ENCODE results near the gene PIGK. TPM values are rescaled to one million over a fixed set of nuclear protein-coding genes. Genes with fewer than 3 reads are reported as not detected.

PIGK gene
- total RNA-seq = 18.4 TPM
- polyA plus RNA-seq = 10 to 100 TPM; 55.4 to 68.9 (median 56.3) TPM

DNA sequence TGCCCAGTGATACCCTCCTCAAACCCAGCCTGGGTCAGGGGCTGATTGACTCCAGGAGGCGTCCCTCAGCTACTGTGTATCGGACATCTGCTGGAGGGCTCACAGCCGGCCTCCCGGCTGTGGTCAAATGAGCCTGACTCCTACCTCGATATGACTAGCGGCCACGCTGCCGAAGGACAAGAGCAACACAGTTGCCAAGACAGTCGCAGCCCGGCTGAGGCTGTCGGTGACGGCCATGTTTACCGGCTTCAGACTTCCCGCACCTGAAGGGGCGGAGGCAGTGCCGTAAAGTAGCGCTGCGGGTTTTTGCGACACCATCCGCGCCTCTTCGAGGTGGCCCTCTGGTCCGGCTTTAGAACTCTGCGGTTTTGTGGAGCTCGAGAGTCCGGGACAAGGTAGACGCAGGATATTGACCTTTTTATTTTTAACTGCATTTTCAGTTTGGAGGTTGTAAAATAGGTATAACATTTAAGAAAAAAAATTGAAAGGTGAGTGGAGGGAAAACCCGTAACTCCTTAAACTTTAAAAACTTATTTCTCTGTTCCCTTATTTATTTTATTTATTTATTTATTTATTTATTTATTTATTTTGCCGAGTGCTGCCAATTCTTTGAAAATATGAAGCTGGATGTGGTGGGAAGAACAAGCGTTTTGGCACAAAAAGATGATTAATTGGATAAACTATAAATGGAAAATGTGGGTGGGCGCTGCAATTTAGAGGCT, at the start of gene PIGK:
Gene PIGK, minus strand, starts transcription at position 265 of the 722 bp plus-strand sequence. Its CDS starts 28 bp downstream, at position 237.
- Histone ChIP-seq H3K36me3 (ENCODE audit: control insufficient read depth, insufficient read depth, low read length) (peaks cover 3% of the 10 kb centered on the region), H3K27me3 (ENCODE audit: control insufficient read depth, insufficient read depth, low read length) (no peaks in the 10 kb centered on the region), H3K4me3 (ENCODE audit: low read depth, low read length) (peak within 1 kb of the TSS; percentile 97), H3K9me3 (ENCODE audit: control insufficient read depth in 2 of 2, low read length in 2 of 2) (no peaks in the 10 kb centered on the region), H3K27ac (ENCODE audit: insufficient read depth, low read length, poor library complexity, severe bottlenecking) (peak within 1 kb of the TSS; percentile 78), H3K4me1 (ENCODE audit: control insufficient read depth, insufficient read depth, low read length, poor library complexity, severe bottlenecking) (peaks cover 19% of the 10 kb centered on the region)
- peak within 1 kb of the TSS; percentile 95 to 98 (median 96) for H3K27ac Mint-ChIP-seq
- H3K9me3 Mint-ChIP-seq = peaks cover 0 to 2% (median 0%) of the 10 kb centered on the region in 7 donors
- H3K27me3 Mint-ChIP-seq = no peaks in the 10 kb centered on the region
- ATAC-seq (ENCODE audit: low read depth in 2 of 2) (peak; percentile 95 to 96), DNase-seq (peak; percentile 80 to 93 (median 86))
- H3K4me1 Mint-ChIP-seq = peaks cover 39 to 65% (median 55%) of the 10 kb centered on the region in 4 donors
- H3K4me3 Mint-ChIP-seq = peak within 1 kb of the TSS; percentile 93 to 98 (median 97)
- peaks cover 16% of the 10 kb centered on the region for H3K36me3 Mint-ChIP-seq

- peaks cover 4% of the 10 kb centered on the region for H3K27me3 ChIP-seq (ENCODE audit: control insufficient read depth, insufficient read depth, low read length)
- ATAC-seq (ENCODE audit: low read depth in 2 of 2) (peak; percentile 34 to 42), DNase-seq (peak in 1 of 3 donors; percentile 25)
- Mint-ChIP-seq H3K27me3 (peaks cover 6% of the 10 kb centered on the region), H3K36me3 (no peaks in the 10 kb centered on the region), H3K27ac (no peak overlapping the region), H3K4me3 (no peak overlapping the region), H3K9me3 (peaks cover 0 to 3% (median 0%) of the 10 kb centered on the region in 7 donors), H3K4me1 (peaks cover 0 to 6% (median under 1%) of the 10 kb centered on the region in 4 donors)
- no peak overlapping the region for H3K27ac ChIP-seq (ENCODE audit: insufficient read depth, low read length, poor library complexity, severe bottlenecking)
- H3K4me1 ChIP-seq (ENCODE audit: control insufficient read depth, insufficient read depth, low read length, poor library complexity, severe bottlenecking) = no peaks in the 10 kb centered on the region
- no peaks in the 10 kb centered on the region for H3K9me3 ChIP-seq (ENCODE audit: control insufficient read depth in 2 of 2, low read length in 2 of 2)
- no peak overlapping the region for H3K4me3 ChIP-seq (ENCODE audit: low read depth, low read length)
- no peaks in the 10 kb centered on the region for H3K36me3 ChIP-seq (ENCODE audit: control insufficient read depth, insufficient read depth, low read length)
These were observed 47.8 kb upstream of the PIGK start for GRCh38 chr1:77267035-77267434.

DNA sequence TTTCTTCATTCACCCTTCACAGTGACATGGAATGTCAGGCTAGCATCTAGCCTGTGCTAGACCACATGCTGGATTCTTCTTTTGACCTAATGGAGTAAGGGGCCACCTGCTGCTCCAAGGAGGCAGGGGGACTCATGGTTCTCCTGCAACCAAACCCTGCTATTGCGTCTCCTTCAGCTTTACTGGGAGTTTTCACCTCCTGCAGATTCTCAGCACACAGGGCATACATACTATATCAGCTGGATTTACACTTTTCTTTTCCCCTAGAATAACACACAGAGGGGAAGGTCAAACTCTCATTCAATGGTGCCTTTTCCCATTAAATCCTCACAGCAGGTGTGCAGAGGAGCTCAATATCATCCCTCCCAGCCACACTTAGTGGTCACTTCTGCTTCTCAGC, 46.0 kb upstream of the PIGK start:
- ATAC-seq (ENCODE audit: low read depth in 2 of 2) (no peak), DNase-seq (no peak)
- no peak overlapping the region for H3K27ac ChIP-seq (ENCODE audit: insufficient read depth, low read length, poor library complexity, severe bottlenecking)
- Mint-ChIP-seq H3K27ac (no peak overlapping the region), H3K4me3 (no peak overlapping the region), H3K36me3 (no peaks in the 10 kb centered on the region), H3K9me3 (peaks cover 0 to 3% (median 0%) of the 10 kb centered on the region in 7 donors), H3K4me1 (peaks cover 0 to 8% (median under 1%) of the 10 kb centered on the region in 4 donors), H3K27me3 (peaks cover 6% of the 10 kb centered on the region)
- no peaks in the 10 kb centered on the region for H3K36me3 ChIP-seq (ENCODE audit: control insufficient read depth, insufficient read depth, low read length)
- peaks cover 4% of the 10 kb centered on the region for H3K27me3 ChIP-seq (ENCODE audit: control insufficient read depth, insufficient read depth, low read length)
- no peaks in the 10 kb centered on the region for H3K4me1 ChIP-seq (ENCODE audit: control insufficient read depth, insufficient read depth, low read length, poor library complexity, severe bottlenecking)
- no peak overlapping the region for H3K4me3 ChIP-seq (ENCODE audit: low read depth, low read length)
- H3K9me3 ChIP-seq (ENCODE audit: control insufficient read depth in 2 of 2, low read length in 2 of 2) = no peaks in the 10 kb centered on the region

GRCh38 chr1:77263708-77264107, 44.5 kb upstream of the PIGK start:
- no peak overlapping the region for H3K4me3 Mint-ChIP-seq
- ATAC-seq (ENCODE audit: low read depth in 2 of 2) = no peak
- Histone ChIP-seq H3K36me3 (ENCODE audit: control insufficient read depth, insufficient read depth, low read length) (no peaks in the 10 kb centered on the region), H3K27me3 (ENCODE audit: control insufficient read depth, insufficient read depth, low read length) (no peaks in the 10 kb centered on the region), H3K9me3 (ENCODE audit: control insufficient read depth in 2 of 2, low read length in 2 of 2) (no peaks in the 10 kb centered on the region), H3K4me1 (ENCODE audit: control insufficient read depth, insufficient read depth, low read length, poor library complexity, severe bottlenecking) (no peaks in the 10 kb centered on the region), H3K4me3 (ENCODE audit: low read depth, low read length) (no peak overlapping the region), H3K27ac (ENCODE audit: insufficient read depth, low read length, poor library complexity, severe bottlenecking) (no peak overlapping the region)
- no peak overlapping the region for H3K27ac Mint-ChIP-seq
- peaks cover 0 to 3% (median 0%) of the 10 kb centered on the region in 7 donors for H3K9me3 Mint-ChIP-seq
- DNase-seq = no peak
- peaks cover 0 to 8% (median under 1%) of the 10 kb centered on the region in 4 donors for H3K4me1 Mint-ChIP-seq
- no peaks in the 10 kb centered on the region for H3K27me3 Mint-ChIP-seq
- no peaks in the 10 kb centered on the region for H3K36me3 Mint-ChIP-seq

DNA sequence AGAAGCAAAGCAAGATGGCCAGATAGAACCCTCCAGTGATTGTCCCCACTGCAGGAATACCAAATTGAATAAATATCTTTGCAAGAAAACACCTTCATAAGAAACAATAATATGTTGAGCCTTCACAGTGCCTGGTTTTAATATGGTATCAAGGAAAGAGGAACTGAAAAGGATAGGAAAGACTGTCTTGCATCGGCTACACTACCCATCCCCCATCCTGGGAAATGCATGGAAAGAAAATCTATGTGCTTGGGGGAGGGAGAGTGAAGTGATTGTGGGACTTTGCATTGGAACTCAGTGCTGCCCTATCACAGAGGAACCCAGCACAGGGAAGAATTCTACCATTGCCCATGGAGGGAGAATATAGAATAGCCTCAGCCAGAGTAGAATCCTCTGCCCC, 34.0 kb upstream of the PIGK start:
- Mint-ChIP-seq H3K9me3 (peaks cover 3 to 71% (median 25%) of the 10 kb centered on the region in 7 donors), H3K27me3 (no peaks in the 10 kb centered on the region), H3K4me1 (peaks cover 0 to 14% (median 1%) of the 10 kb centered on the region in 4 donors), H3K36me3 (peaks cover 16% of the 10 kb centered on the region), H3K27ac (no peak overlapping the region), H3K4me3 (no peak overlapping the region)
- no peaks in the 10 kb centered on the region for H3K4me1 ChIP-seq (ENCODE audit: control insufficient read depth, insufficient read depth, low read length, poor library complexity, severe bottlenecking)
- H3K4me3 ChIP-seq (ENCODE audit: low read depth, low read length) = no peak overlapping the region
- no peak for ATAC-seq (ENCODE audit: low read depth in 2 of 2)
- no peak overlapping the region for H3K27ac ChIP-seq (ENCODE audit: insufficient read depth, low read length, poor library complexity, severe bottlenecking)
- H3K27me3 ChIP-seq (ENCODE audit: control insufficient read depth, insufficient read depth, low read length) = no peaks in the 10 kb centered on the region
- DNase-seq = no peak
- H3K9me3 ChIP-seq (ENCODE audit: control insufficient read depth in 2 of 2, low read length in 2 of 2) = peaks cover 38 to 44% of the 10 kb centered on the region in 2 experiments
- H3K36me3 ChIP-seq (ENCODE audit: control insufficient read depth, insufficient read depth, low read length) = no peaks in the 10 kb centered on the region

- ATAC-seq (ENCODE audit: low read depth in 2 of 2) = no peak
- H3K36me3 Mint-ChIP-seq = peaks cover 16% of the 10 kb centered on the region
These were observed 30.9 kb upstream of the PIGK start for GRCh38 chr1:77250126-77250525.

DNA sequence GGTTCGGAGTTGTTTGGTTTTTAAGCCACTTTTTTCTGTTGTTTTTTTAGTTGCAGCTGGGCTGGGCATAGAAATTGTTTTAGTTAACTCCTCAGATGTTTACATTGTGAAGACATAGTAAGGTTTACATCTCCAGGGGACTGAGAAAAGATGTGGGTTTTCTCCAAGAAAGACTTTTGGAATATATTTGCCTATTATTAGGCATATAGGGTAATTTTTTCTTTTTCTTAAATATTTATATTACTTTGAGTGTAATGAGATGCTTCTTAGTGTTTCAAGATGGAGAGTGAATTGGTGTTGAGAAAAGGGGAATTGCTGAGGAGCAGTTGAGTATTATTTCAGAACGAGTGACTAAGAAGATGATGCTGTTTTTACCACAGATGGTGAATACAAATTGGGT, 26.6 kb upstream of the PIGK start:
- H3K9me3 Mint-ChIP-seq = peaks cover 2 to 34% (median 17%) of the 10 kb centered on the region in 7 donors

More at GRCh38 chr1:77250126-77250525, 30.9 kb upstream of the PIGK start:
- Histone ChIP-seq H3K27me3 (ENCODE audit: control insufficient read depth, insufficient read depth, low read length) (peaks cover 3% of the 10 kb centered on the region), H3K9me3 (ENCODE audit: control insufficient read depth in 2 of 2, low read length in 2 of 2) (peaks cover 38 to 53% of the 10 kb centered on the region in 2 experiments), H3K4me3 (ENCODE audit: low read depth, low read length) (no peak overlapping the region), H3K36me3 (ENCODE audit: control insufficient read depth, insufficient read depth, low read length) (no peaks in the 10 kb centered on the region), H3K4me1 (ENCODE audit: control insufficient read depth, insufficient read depth, low read length, poor library complexity, severe bottlenecking) (no peaks in the 10 kb centered on the region), H3K27ac (ENCODE audit: insufficient read depth, low read length, poor library complexity, severe bottlenecking) (no peak overlapping the region)
- Mint-ChIP-seq H3K4me1 (peaks cover 0 to 14% (median 1%) of the 10 kb centered on the region in 4 donors), H3K27me3 (no peaks in the 10 kb centered on the region), H3K9me3 (peaks cover 3 to 66% (median 26%) of the 10 kb centered on the region in 7 donors), H3K4me3 (no peak overlapping the region), H3K27ac (no peak overlapping the region)
- no peak for DNase-seq

More for the DNA sequence above, 26.6 kb upstream of the PIGK start:
- Histone ChIP-seq H3K4me3 (ENCODE audit: low read depth, low read length) (no peak overlapping the region), H3K27me3 (ENCODE audit: control insufficient read depth, insufficient read depth, low read length) (peaks cover 3% of the 10 kb centered on the region), H3K27ac (ENCODE audit: insufficient read depth, low read length, poor library complexity, severe bottlenecking) (no peak overlapping the region), H3K36me3 (ENCODE audit: control insufficient read depth, insufficient read depth, low read length) (no peaks in the 10 kb centered on the region), H3K4me1 (ENCODE audit: control insufficient read depth, insufficient read depth, low read length, poor library complexity, severe bottlenecking) (no peaks in the 10 kb centered on the region), H3K9me3 (ENCODE audit: control insufficient read depth in 2 of 2, low read length in 2 of 2) (peaks cover 24 to 33% of the 10 kb centered on the region in 2 experiments)
- ATAC-seq (ENCODE audit: low read depth in 2 of 2) (no peak), DNase-seq (no peak)
- H3K27ac Mint-ChIP-seq = no peak overlapping the region
- H3K36me3 Mint-ChIP-seq = peaks cover 17% of the 10 kb centered on the region
- H3K27me3 Mint-ChIP-seq = no peaks in the 10 kb centered on the region
- peaks cover 0 to 14% (median 2%) of the 10 kb centered on the region in 4 donors for H3K4me1 Mint-ChIP-seq
- no peak overlapping the region for H3K4me3 Mint-ChIP-seq

Data from CD4-positive, CD25-positive, alpha-beta regulatory T cell (primary cell).